Measurements from ENCODE around the gene PPFIA1.

DNA sequence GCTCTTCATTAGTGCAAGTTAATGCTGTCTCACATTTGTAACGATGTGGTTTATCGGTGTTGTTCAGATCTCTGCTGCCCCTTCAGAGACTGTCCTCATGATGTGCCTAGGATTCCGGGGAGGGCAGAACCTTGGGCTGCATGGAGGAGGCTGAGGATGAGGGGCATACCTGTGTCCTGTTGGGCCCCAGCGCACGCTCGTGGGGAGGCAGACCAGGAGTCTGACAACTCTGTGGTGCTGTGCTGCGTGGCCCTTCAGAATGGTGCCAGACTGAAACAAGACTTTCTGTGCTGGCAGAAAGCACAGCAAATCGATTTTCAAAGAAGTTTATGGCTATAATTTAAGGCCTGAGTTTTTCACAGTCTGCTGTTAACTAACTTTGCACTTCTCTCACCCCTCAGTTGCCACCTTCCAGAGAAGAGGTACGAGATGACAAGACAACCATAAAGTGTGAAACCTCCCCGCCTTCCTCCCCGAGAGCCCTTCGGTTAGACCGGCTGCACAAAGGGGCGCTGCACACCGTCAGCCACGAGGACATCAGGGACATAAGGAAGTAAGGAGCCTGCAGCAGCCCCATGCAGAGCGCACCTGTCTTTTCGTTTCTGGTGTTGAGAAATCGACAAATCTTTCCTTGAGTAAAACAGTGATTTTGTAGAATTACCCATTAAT lies 83.5 kb downstream of the PPFIA1 start:
- TF ChIP-seq, protein P1, sequence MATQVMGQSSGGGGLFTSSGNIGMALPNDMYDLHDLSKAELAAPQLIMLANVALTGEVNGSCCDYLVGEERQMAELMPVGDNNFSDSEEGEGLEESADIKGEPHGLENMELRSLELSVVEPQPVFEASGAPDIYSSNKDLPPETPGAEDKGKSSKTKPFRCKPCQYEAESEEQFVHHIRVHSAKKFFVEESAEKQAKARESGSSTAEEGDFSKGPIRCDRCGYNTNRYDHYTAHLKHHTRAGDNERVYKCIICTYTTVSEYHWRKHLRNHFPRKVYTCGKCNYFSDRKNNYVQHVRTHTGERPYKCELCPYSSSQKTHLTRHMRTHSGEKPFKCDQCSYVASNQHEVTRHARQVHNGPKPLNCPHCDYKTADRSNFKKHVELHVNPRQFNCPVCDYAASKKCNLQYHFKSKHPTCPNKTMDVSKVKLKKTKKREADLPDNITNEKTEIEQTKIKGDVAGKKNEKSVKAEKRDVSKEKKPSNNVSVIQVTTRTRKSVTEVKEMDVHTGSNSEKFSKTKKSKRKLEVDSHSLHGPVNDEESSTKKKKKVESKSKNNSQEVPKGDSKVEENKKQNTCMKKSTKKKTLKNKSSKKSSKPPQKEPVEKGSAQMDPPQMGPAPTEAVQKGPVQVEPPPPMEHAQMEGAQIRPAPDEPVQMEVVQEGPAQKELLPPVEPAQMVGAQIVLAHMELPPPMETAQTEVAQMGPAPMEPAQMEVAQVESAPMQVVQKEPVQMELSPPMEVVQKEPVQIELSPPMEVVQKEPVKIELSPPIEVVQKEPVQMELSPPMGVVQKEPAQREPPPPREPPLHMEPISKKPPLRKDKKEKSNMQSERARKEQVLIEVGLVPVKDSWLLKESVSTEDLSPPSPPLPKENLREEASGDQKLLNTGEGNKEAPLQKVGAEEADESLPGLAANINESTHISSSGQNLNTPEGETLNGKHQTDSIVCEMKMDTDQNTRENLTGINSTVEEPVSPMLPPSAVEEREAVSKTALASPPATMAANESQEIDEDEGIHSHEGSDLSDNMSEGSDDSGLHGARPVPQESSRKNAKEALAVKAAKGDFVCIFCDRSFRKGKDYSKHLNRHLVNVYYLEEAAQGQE (IDR thresholded peaks at IDR 0.05; ENCODE audit: borderline replicate concordance in 1 of 2, low read depth in 1 of 2, low read length in 2 of 2): no peak
- TF ChIP-seq NONO (IDR thresholded peaks at IDR 0.05) (no peak), NONO (CRISPR knock-in tag; conservative IDR thresholded peaks at IDR 0.05) (no peak), YY1 (IDR thresholded peaks at IDR 0.05; ENCODE audit: insufficient read depth, insufficient replicate concordance, low read depth, low read length) (no peak), ZBTB8A (CRISPR knock-in tag; IDR thresholded peaks at IDR 0.05; ENCODE audit: borderline replicate concordance, low read depth) (no peak), ZBTB2 (CRISPR knock-in tag; IDR thresholded peaks at IDR 0.05; ENCODE audit: low read depth) (no peak), ARHGAP35 (CRISPR knock-in tag; IDR thresholded peaks at IDR 0.05; ENCODE audit: borderline replicate concordance) (no peak), SP1 (IDR thresholded peaks at IDR 0.05) (no peak), SP1 (CRISPR knock-in tag; IDR thresholded peaks at IDR 0.05) (no peak), KDM1A (CRISPR knock-in tag; IDR thresholded peaks at IDR 0.05) (no peak), ZNF333 (CRISPR knock-in tag; IDR thresholded peaks at IDR 0.05; ENCODE audit: borderline replicate concordance) (no peak), ASH2L (IDR thresholded peaks at IDR 0.05; ENCODE audit: insufficient read length, low read depth, low read length) (no peak), POLR2A (IDR thresholded peaks at IDR 0.05; ENCODE audit: insufficient read depth in 1 of 2, low read depth in 2 of 2, low read length in 2 of 2) (no peak), ATF7 (IDR thresholded peaks at IDR 0.05) (no peak), ATF7 (CRISPR knock-in tag; IDR thresholded peaks at IDR 0.05) (no peak)
- TF ChIP-seq, protein P2, sequence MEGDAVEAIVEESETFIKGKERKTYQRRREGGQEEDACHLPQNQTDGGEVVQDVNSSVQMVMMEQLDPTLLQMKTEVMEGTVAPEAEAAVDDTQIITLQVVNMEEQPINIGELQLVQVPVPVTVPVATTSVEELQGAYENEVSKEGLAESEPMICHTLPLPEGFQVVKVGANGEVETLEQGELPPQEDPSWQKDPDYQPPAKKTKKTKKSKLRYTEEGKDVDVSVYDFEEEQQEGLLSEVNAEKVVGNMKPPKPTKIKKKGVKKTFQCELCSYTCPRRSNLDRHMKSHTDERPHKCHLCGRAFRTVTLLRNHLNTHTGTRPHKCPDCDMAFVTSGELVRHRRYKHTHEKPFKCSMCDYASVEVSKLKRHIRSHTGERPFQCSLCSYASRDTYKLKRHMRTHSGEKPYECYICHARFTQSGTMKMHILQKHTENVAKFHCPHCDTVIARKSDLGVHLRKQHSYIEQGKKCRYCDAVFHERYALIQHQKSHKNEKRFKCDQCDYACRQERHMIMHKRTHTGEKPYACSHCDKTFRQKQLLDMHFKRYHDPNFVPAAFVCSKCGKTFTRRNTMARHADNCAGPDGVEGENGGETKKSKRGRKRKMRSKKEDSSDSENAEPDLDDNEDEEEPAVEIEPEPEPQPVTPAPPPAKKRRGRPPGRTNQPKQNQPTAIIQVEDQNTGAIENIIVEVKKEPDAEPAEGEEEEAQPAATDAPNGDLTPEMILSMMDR (CRISPR knock-in tag; IDR thresholded peaks at IDR 0.05): no peak

All from HepG2 (cell line).